HEK293T (cell line): ENCODE data around the gene OR14I1.
"Not testable (repeated sequence)": the region's sequence is repeated elsewhere in the genome, so short reads cannot be mapped to it uniquely, and the experiment has no call there.

Experiments used
- CTCF ChIA-PET: fragments of 350-600 bp; formaldehyde crosslinking; extraction: SDS; loops from one replicate; lab custom pipeline; 2021; ENCODE audit warnings: antibody characterized with exemption, inconsistent platforms; lab: Yijun Ruan, JAX
- POLR2A ChIA-PET: fragments of 350-600 bp; formaldehyde crosslinking; extraction: SDS; loops from one replicate; lab custom pipeline; 2020; ENCODE audit warnings: antibody characterized with exemption, inconsistent platforms; lab: Yijun Ruan, JAX
- DNase-seq: peaks from one replicate; pipeline ENCODE4 v3.0.0; 2012; ENCODE audit warnings: mixed read lengths; ENCODE audit errors: extremely low spot score
- ARNT ChIP-seq: fragments of 450-650 bp; IDR thresholded peaks from 2 replicates; pipeline ENCODE4 v1.6.1; 2017; ENCODE audit warnings: mild to moderate bottlenecking
- BHLHE40 ChIP-seq: fragments of 450-650 bp; IDR thresholded peaks from 2 replicates; pipeline ENCODE4 v1.6.1; 2016; ENCODE audit warnings: mild to moderate bottlenecking, moderate library complexity, borderline replicate concordance
- CTBP1 ChIP-seq: fragments of 450-650 bp; IDR thresholded peaks from 2 replicates; pipeline ENCODE4 v1.6.1; 2016; ENCODE audit warnings: borderline replicate concordance
- ELF4 ChIP-seq: fragments of 450-650 bp; IDR thresholded peaks from 2 replicates; pipeline ENCODE4 v1.6.1; 2017; ENCODE audit warnings: antibody characterized with exemption
- FOXA1 ChIP-seq: fragments of 450-650 bp; IDR thresholded peaks from 2 replicates; pipeline ENCODE4 v1.6.1; 2016; ENCODE audit warnings: mild to moderate bottlenecking
- FOXK2 ChIP-seq: fragments of 450-650 bp; IDR thresholded peaks from 2 replicates; pipeline ENCODE4 v1.6.1; 2016; ENCODE audit warnings: mild to moderate bottlenecking
- FOXM1 ChIP-seq: fragments of 450-650 bp; IDR thresholded peaks from 2 replicates; pipeline ENCODE4 v1.6.1; 2017; ENCODE audit warnings: mild to moderate bottlenecking, borderline replicate concordance
- HDGF ChIP-seq: fragments of 450-650 bp; IDR thresholded peaks from 2 replicates; pipeline ENCODE4 v1.6.1; 2017; ENCODE audit warnings: antibody characterized with exemption, borderline replicate concordance
- L3MBTL2 ChIP-seq: fragments of 450-650 bp; conservative IDR thresholded peaks from 2 replicates; pipeline ENCODE4 v1.6.1; 2016; ENCODE audit warnings: mild to moderate bottlenecking
- LEF1 ChIP-seq: fragments of 450-650 bp; IDR thresholded peaks from 2 replicates; pipeline ENCODE4 v1.6.1; 2017; ENCODE audit warnings: mild to moderate bottlenecking, borderline replicate concordance
- NFRKB ChIP-seq: fragments of 450-650 bp; IDR thresholded peaks from 2 replicates; pipeline ENCODE4 v1.6.1; 2016; ENCODE audit warnings: mild to moderate bottlenecking, moderate library complexity
- SP1 ChIP-seq: fragments of 450-650 bp; IDR thresholded peaks from 2 replicates; pipeline ENCODE4 v1.6.1; 2017
- SUZ12 ChIP-seq: fragments of 450-650 bp; IDR thresholded peaks from 2 replicates; pipeline ENCODE4 v1.6.1; 2016; ENCODE audit warnings: mild to moderate bottlenecking
- TARDBP ChIP-seq: fragments of 450-650 bp; IDR thresholded peaks from 2 replicates; pipeline ENCODE4 v1.6.1; 2016
- ZNF384 ChIP-seq: fragments of 450-650 bp; IDR thresholded peaks from 2 replicates; pipeline ENCODE4 v1.6.1; 2016

OR14I1 gene

GRCh38 chr1:248695451-248696132 is 7.0 kb downstream of the OR14I1 start:
- ChIA-PET CTCF (no interaction called here), POLR2A (no interaction called here)
- no peak for TF ChIP-seq FOXA1
- TF ChIP-seq CTBP1 = no peak
- TF ChIP-seq BHLHE40 = no peak
- TF ChIP-seq TARDBP = no peak
- TF ChIP-seq ZNF384 = no peak
- no peak for DNase-seq

- DNase-seq = no peak
- TF ChIP-seq ZNF384 (no peak), SP1 (no peak), L3MBTL2 (no peak), FOXM1 (no peak), TARDBP (no peak)
- ChIA-PET POLR2A (no interaction called here), CTCF (no interaction called here)
Measured at GRCh38 chr1:248691567-248692155, 10.9 kb downstream of the OR14I1 start.

- ChIA-PET POLR2A (no interaction called here), CTCF (no interaction called here)
- DNase-seq = no peak
- TF ChIP-seq NFRKB (no peak), ARNT (no peak), TARDBP (no peak), LEF1 (no peak)
Measured at GRCh38 chr1:248688527-248689298, 13.9 kb downstream of the OR14I1 start.

- TF ChIP-seq BHLHE40 (no peak), ARNT (no peak), TARDBP (no peak), LEF1 (no peak), ELF4 (no peak)
- ChIA-PET POLR2A (no interaction called here), CTCF (no interaction called here)
- peak; percentile 5 for DNase-seq
Measured at GRCh38 chr1:248686815-248687214, 15.8 kb downstream of the OR14I1 start.

GRCh38 chr1:248681651-248682050 is 20.9 kb downstream of the OR14I1 start:
- no peak for DNase-seq
- ChIA-PET POLR2A (no interaction called here), CTCF (no interaction called here)
- TF ChIP-seq HDGF = no peak

GRCh38 chr1:248670003-248670402 is 32.6 kb downstream of the OR14I1 start:
- ChIA-PET CTCF (no interaction called here), POLR2A (no interaction called here)
- no peak for DNase-seq
- TF ChIP-seq ELF4 = no peak
- TF ChIP-seq LEF1 = no peak
- TF ChIP-seq L3MBTL2 = no peak
- TF ChIP-seq CTBP1 = no peak
- TF ChIP-seq SUZ12 = no peak
- no peak for TF ChIP-seq FOXM1
- no peak for TF ChIP-seq HDGF
- no peak for TF ChIP-seq FOXK2
- TF ChIP-seq BHLHE40 = no peak
- no peak for TF ChIP-seq SP1
- TF ChIP-seq TARDBP = no peak
- TF ChIP-seq FOXA1 = no peak
- TF ChIP-seq ZNF384 = no peak
- no peak for TF ChIP-seq ARNT
- no peak for TF ChIP-seq NFRKB

GRCh38 chr1:248663453-248664328 is 38.9 kb downstream of the OR14I1 start:
- CTCF ChIA-PET, POLR2A ChIA-PET, DNase-seq: not testable (repeated sequence)

- DNase-seq, POLR2A ChIA-PET, CTCF ChIA-PET: not testable (repeated sequence)
Measured at GRCh38 chr1:248656797-248657196, 45.8 kb downstream of the OR14I1 start.

- DNase-seq, POLR2A ChIA-PET, CTCF ChIA-PET: not testable (repeated sequence)
Measured at GRCh38 chr1:248655354-248655753, 47.2 kb downstream of the OR14I1 start, which contains the start of gene OR2T27. Gene OR2T27 (minus strand): TSS chr1:248655528. CDS start chr1:248650884, 4,644 bp downstream.
